Stimulated activated CD4-positive, alpha-beta T cell treated with anti-CD3 and anti-CD28 coated beads, Interleukin-12 subunit alpha, Interleukin-12 subunit beta, amount 100 ng/mL, for 24 hours (primary cell): ENCODE data around the gene THBS4.

Source experiments
- DNase-seq, 2 experiments: peaks; one replicate each; pipeline ENCODE4 v3.0.0-alpha.2; 2020; ENCODE audit warnings: low read depth in 2 of 2

THBS4 gene

DNA sequence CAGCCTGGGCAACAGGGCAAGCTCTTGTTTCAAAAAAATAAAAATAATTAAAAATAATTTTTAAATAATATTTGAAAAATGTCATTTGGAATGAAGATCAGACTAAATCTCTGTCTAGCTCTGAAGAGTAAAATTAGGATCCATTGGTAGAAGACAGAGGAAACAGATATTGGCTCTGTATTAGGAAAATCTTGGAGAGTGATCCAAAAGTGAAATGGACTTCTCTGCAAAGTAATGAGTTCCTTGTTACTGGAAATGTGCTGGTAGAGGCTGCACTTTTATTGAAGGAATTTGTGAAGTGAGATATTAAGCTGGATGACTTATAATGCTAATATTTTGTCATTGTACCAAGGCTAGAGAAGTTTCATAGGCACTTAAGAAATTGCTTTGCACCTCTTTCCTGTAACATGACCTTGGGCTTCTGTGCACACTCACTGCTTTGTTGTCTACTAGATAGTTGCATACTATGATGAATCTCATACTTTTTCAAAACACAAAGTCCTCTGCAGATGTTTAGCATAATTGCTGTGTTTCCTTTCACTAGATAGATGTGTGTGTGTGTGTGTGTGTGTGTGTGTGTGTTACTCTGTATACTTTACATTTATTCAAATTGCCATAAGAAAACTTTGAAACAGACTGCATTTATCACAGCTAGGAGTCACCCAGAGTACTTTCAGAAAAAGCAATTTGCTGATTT is 13.1 kb downstream of the THBS4 start:
- no peak for DNase-seq

DNA sequence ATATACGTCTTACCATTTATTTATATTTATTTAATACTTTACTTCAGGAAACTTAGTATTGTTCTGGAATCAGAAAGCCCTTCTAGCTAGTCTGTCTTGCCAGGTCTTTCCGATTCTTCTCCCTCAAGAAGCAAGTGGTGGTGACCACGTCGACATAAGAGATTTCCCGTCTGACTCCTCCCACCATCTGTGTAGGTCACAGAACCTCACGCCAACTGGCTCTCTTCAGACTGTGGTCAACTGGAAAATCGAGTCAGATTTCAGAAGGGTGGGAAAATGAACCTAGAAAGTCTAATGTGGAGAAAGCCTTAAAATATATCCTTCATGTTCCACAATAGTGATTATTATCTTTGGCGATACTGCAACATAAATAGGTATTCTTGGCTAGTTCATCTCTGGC is 17.3 kb downstream of the THBS4 start:
- DNase-seq: no peak

DNA sequence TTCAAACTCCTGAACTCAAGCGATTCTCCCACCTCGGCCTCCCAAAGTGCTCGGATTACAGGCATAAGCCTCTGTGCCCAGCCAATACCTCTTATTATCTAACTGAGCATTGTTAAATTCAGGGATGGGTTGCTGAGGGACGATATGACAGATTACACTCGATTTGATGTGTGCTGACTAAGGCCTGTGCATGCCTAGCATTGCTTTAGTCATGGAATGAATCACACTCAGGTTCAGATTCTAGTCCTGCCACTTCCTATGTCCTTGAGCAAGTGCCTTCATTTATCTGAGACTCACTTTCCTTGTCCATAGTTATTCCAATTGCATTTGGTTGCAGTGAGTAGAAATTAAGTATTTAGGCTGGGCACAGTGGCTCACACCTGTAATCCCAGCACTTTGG is 19.5 kb downstream of the THBS4 start:
- no peak for DNase-seq

DNA sequence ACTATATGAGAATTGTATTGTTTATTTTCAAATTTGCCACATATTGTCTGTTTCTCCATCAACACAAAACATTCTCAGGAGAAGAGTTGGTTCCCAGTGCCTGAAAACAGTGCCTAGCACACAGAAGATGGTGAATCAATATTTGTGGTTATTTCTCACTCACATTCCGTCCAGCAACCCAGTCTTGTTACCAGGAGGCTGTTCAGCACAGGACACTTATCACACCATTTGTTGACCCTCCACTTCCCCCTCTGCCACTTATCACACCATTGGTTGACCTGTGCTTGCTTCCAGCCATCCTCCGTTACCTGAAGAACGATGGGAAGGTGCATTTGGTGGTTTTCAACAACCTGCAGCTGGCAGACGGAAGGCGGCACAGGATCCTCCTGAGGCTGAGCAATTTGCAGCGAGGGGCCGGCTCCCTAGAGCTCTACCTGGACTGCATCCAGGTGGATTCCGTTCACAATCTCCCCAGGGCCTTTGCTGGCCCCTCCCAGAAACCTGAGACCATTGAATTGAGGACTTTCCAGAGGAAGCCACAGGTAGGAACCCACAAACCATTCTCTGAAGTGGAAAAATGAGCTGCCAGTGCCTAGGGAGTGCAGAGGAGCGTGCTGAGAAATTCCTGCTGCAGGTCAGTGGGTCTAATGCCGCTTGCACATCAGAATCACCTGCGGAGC is 20.5 kb downstream of the THBS4 start:
- no peak for DNase-seq

DNA sequence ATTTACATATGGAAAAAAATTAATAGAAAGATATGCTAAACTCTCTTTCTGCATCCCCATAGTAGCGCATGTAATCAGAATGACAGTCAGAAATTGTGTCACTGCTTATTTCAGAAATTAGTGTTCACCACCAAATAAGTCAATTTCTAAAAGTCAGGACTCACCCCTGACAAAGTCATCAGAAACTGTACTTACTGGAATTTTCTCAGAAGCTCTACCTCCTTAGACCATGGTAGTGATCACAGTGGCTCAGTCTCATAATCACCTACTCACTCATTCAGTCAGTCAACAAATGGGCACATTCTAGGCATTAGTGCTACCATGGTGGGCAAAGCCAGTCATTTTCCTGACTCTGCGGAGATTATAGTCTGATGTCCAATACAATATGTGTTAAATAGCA is 22.0 kb downstream of the THBS4 start:
- no peak for DNase-seq

DNA sequence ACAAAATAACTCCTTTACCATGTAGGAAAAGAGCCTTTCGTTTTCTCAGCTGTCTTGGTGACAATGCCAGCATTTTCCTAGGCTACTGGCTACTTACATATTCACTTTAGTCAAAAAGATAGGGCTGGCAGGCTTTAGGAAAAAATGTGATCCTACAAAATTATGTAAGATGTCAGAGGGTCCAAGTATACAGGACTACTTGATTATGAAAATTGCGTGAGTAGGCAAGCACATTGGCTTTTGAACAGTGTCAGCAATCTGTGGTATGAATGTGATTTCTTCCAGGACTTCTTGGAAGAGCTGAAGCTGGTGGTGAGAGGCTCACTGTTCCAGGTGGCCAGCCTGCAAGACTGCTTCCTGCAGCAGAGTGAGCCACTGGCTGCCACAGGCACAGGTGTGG is 22.8 kb downstream of the THBS4 start:
- no peak for DNase-seq

DNA sequence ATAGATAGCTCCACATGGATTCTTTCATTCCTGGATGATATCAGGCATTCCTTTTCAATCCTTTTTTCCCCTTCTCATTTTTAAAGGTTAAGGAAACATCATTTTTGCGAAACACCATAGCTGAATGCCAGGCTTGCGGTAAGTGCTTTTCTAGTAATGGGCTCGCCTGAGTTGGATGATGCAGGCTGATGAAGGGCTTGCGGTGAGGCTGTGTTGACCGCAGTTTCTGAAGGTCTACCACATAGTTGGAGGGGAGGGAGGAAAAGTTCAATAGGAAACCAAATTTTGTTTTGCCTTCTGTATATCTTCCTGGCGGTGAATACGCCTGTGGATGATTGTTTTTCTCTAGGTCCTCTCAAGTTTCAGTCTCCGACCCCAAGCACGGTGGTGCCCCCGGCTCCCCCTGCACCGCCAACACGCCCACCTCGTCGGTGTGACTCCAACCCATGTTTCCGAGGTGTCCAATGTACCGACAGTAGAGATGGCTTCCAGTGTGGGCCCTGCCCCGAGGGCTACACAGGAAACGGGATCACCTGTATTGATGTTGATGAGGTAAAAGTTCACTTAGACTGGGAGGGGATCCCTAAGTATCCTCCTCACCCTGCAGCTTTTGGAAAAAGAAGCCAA is 24.3 kb downstream of the THBS4 start:
- DNase-seq: no peak

DNA sequence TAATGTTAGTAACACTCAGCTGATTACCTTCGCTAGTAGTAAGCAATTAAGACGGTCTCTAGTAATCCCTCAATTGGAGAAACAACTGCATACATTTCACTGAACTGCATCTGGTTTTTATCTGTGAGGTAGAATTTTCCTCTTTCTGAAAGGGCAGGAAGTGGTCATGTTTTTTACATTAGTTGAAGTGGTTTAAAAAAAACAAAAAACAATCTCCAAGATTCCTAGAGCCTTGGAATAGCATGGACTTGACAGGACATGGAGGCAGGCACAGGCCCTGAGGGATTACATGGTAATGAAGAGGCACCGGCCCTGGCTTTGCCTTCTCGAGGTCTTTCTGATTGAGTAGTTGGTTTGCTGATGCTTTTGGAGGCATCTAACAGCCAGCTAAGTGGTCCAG is 25.8 kb downstream of the THBS4 start:
- no peak for DNase-seq

DNA sequence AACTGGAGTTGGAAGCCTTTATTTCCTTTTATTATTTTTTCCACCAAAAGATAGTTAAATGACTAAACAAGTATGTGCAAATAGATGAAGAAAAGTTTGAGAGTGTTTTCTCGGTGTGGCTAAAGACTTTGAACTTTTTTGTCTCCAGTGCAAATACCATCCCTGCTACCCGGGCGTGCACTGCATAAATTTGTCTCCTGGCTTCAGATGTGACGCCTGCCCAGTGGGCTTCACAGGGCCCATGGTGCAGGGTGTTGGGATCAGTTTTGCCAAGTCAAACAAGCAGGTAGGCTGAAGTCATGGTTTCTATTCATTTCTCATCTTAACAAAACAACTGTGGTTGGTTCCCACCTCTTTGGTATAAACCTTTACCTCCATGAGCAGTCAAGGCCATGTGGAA is 26.4 kb downstream of the THBS4 start:
- DNase-seq: no peak

DNA sequence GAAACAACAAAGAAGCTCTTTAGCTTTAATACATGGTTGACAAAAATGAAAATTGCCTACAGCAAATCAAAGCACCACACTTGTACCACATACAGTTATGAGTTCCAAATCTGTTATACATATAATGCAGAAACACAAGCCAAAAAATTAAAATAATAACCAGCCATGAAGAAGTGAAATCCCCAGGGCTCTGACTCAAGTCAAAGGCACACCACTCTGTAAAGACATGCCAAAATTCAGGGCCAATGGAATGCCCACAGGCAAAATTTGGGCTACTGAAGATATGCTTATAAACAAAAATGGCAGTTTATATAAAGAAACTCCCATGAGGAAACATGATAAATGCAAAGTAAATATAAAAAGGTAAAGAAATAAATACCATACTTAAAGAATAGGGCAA is 29.0 kb downstream of the THBS4 start:
- no peak for DNase-seq

DNA sequence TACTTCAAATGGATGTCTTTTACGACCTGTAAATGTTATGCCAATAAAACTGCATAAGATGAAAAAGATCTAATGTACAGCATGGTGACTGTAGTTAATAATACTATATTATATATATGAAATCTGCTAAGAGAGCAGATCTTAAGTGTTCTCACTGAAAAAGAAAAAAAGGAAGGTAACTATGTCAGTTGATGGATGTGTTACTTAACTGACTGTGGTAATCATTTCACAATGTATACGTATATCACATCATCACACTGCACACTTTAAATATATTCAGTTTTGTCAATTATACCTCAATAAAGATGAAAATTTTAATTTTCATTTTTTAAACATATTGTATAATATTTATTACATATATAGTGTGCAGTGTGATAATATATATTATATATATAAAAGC is 31.9 kb downstream of the THBS4 start:
- no peak for DNase-seq

DNA sequence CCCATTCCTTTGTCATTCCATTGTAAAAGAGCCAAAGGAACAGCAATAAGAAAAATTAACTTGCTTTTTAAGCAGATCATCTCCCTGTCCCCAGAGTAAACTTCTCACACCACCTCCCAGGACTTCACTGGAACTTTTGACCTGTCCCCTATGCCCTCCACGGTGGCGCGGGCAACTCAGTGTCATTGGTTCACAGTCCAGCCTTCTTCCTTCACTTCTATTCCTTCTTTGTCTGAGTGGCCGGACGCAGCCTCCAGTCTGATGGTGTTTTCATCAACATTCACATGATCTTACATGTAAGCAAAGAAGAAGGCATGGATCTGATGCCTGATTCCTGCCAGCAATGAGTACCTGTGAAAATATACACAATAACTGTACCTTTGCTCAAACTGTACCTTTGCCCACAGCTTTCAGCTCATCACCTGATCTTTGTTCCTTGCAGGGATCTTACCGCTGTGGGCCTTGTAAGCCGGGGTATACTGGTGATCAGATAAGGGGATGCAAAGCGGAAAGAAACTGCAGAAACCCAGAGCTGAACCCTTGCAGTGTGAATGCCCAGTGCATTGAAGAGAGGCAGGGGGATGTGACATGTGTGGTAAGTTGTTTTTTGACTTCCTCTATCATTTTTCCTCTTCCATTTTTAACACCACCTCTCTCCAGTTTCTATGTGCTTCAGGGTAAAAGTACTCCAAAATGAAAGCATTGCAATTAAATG is 32.5 kb downstream of the THBS4 start:
- no peak for DNase-seq

DNA sequence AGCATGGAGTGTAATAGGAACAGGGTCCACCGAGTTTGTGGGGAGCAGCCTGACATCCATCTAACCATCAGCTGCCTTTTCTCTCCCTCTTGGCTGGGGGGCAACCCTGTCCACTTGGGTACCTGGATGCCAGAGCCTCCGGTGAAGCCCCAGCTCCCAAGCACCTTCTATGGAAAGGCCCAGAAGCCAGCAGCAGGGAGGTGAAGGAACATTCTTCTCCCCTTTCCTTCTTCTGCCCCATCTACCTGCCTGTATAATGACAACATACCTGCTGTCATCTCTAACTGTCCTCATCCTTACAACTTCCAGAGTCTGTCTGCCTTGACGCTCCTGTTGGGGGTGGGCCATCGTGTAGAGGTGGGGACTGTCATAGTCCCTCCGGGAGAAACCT is 33.1 kb downstream of the THBS4 start:
- no peak for DNase-seq

DNA sequence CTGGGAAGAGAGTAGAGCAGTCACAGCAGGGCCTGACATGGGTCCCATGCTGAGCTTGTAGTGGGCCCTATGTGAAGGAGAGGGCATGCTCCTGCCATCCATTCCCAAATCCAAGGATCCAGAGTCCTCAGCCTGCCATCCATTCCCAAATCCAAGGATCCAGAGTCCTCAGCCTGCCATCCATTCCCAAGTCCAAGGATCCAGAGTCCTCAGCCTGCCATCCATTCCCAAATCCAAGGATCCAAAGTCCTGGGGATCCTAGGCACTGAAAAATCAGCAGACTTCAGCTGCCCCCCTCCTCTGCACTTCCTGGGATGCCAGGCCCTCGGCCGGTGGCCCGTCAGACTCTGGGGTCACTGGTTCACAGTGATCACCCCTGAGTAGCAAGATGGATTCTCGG is 33.6 kb downstream of the THBS4 start:
- no peak for DNase-seq

DNA sequence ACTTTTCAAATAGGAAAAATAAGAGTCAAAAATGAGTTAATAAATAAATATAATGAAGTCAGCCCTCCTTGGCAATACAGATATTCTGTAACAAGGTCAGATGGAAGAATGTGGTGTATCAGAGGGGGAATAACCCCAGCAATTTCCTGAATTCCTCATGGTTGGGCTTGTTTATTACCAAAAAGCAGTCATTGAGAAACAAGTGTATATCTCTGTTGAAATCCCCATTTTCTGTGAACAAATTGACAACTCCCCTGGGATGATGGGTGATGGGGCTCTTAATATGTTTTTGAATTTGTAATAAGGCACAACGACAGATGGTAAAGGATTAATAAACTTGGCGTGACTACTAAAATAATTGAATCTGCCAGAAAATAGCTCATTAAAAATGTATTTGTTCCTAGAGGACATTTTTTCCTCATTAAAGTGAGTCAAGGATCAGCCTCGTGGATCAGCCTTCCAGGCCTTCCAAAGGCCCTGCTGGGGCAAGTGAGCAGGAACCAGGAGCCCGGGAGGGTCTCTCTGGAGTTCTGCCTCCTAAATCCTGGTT is 34.2 kb downstream of the THBS4 start:
- DNase-seq: no peak

DNA sequence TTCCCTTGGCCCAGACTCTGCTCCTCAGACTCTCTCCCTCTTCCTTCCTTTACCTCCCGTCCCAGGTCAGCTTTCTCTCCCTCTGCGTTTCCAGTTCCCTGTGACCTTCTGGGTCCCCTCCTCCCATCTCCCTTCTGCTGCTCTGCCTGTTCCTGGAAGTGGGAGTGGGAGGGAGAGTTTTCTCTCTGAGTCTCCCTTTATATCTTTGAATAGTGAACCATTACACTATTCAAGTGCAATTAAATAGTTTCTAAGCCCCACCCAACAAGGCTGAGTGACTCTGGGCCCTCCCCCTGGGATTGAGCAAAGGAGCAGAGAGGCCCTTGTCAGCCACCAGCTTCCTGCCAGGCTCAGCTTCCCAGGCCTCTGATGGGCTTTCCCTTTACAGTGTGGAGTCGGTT is 34.8 kb downstream of the THBS4 start:
- no peak for DNase-seq

DNA sequence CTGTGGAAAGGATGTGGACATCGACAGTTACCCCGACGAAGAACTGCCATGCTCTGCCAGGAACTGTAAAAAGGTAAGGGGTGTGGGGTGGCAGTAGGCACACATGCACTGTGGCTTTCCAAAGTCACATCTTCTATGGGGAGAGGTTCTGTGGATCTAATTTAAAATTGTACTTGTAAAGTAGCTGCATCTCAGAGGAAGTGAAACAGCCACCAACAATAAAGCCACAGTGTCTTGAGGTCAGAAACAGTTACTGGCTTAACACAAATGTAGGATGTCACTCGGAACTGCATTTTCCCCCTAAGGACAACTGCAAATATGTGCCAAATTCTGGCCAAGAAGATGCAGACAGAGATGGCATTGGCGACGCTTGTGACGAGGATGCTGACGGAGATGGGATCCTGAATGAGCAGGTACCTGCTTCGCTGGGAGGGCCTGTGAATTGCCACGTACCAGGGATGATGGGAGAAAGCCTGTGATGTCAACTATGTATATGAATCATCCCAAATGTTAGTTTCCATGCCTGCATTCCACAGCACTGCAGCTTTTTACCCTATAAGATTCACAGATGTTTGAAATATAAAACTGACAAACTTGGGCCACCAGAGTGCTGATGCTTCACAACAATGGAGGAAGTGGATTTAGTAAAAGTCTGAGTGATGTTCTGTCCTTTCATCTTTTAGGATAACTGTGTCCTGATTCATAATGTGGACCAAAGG is 35.3 kb downstream of the THBS4 start:
- DNase-seq: no peak

DNA sequence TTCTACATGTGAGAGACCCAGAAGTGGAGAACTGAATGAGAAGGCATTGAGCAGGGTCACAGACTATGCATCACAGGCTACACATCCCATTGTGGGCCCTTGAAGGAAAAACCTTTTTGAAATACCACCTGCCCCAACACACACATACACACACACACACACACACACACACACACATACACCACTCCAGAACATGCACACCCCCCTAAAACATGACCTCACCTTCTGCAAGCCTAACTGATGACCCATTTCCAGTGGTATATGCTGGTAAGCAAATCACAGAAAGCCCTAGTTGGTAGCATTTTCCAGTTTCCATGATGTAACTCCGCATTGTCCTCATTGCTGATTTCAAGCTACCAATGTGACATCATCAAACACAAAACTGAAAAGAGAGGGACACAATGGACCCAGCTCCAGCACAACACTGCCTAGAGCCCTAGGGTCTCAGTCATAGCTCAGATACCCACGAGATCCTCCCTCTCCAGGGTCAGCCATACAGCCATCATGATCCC is 36.4 kb downstream of the THBS4 start:
- DNase-seq: no peak

DNA sequence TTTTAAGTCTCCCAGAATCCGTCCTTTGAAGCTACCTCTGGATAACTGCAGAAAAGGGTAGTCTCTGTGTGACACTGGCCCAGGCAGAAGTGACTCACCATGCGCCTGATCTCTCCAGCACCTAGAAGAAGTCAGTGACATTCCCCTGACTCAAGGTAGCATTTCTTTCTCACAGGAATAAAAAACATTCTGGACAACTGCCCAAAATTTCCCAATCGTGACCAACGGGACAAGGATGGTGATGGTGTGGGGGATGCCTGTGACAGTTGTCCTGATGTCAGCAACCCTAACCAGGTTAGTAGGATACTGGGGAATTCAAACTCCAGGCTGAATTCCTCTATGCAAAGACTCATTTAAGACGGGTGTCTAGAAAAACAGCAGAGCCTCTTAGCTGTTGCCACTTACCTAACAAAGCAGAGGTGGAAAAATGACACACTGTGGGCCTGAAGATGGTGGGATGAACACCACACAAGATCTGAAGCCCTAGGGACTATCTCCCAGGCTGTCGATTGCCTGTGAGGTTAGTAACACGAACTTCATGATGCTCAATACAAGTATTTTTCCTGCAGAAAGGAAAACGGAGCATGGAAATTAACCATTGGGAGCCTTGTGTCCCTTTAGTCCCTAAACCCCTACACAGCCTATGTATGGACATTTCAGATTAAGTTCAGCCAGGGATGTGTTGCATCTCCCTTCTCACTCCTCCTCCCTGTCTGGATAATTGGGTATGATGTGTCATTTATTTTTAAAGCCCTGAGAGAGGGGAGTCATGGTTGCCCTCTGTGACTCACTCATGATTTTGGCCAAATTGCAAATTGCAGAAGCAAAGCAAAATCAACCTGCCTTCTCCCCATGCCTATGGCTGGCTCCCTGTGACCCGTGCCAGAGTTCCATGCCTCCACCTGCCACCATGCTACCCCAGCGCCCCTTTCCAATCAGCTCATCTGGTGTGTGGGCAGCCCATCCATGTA is 37.2 kb downstream of the THBS4 start:
- no peak for DNase-seq
